GM19324 (cell line): ENCODE measurements around the gene PIGN.

Experiments used
- ATAC-seq: cut with Tn5 transposase; IDR thresholded peaks from one replicate; pipeline ENCODE4 v1.9.1; 2021; ENCODE audit warnings: mild to moderate bottlenecking, moderate library complexity; ENCODE audit not compliant: unreplicated experiment, low FRiP score

Gene PIGN

GRCh38 chr18:62186774-62187542 is at the start of gene PIGN, which contains the start of gene RELCH:
PIGN (minus strand) TSS chr18:62187056; CDS start chr18:62161353, 25,703 bp downstream.
RELCH (plus strand) TSS chr18:62187255; CDS start chr18:62187506, 251 bp downstream.
- ATAC-seq = peak; percentile 95

- no peak for ATAC-seq
These were observed 49.4 kb upstream of the PIGN start for GRCh38 chr18:62236252-62236651.

DNA sequence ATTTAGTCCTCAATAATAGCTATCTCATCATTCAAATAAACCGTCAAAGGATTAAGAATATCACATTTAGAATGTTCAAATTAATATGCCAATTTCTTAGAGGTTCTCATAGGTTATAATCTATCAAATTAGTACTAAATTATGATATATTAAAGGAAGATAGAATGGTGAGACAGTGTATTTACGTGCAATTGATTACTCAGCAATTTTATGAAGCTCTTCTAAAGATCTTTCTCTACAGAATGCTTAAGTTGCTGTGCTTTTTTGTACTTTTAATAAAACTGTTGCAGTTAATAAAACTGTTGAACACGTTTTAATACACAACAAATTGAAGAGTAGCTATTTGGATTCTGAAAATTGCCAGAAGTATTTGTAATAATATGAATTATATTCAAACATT is 39.2 kb upstream of the PIGN start:
- no peak for ATAC-seq

DNA sequence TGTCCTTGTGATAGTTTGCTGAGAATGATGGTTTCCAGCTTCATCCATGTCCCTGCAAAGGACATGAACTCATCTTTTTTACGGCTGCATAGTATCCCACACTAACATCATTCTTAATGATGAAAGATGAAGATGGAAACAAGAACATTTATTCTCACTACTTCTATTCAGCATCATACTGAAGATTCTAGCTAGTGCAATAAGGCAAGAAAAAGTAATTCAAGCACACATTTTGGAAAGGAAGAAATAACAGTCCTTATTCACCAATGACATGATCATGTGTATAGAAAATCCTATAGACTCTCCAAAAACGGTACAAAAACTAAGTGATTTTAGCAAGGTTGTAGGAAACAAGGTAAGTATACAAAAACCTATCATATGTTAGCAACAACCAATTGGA is 37.4 kb upstream of the PIGN start:
- no peak for ATAC-seq

DNA sequence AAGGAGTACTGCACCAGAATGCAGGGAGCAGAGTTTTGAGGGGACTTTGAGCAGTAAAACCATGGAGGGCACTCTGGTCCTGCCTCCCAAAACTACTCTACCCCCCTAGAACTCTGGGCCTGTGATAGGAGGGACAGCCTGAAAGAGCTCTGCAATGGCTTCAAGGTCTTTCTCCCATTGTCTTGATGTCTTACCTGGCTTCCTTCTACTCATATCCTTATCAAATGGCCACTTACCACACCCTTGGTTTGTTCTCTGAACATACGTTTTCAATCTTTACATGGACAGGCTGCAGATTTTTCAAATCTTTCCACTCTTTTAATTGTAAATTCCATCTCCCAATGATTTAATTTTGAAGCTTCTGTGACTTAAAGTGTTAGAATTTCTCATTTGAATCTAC is 27.9 kb upstream of the PIGN start:
- ATAC-seq = no peak

DNA sequence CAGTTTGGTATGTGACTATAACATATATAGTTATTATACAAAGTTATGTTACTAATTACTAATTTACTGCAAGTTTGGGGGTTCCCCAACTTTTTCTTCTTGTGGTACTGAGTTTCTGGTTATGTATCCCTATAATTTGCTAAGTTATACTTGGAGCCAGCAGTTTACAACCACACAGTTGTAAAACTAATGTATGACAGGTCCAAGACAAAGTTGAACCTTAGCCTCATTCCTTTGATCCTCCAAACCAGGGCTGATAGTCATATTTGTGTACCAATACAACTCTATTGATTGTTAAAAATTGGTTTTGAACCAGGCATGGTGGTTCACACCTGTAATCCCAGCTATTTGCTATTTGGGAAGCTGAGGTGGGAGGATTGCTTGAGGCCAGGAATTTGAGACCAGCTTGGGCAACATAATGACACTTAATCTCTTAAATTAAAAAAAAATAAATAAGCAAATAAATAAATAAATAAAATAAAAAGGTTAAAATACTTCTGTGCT is 24.5 kb upstream of the PIGN start:
- ATAC-seq = no peak

DNA sequence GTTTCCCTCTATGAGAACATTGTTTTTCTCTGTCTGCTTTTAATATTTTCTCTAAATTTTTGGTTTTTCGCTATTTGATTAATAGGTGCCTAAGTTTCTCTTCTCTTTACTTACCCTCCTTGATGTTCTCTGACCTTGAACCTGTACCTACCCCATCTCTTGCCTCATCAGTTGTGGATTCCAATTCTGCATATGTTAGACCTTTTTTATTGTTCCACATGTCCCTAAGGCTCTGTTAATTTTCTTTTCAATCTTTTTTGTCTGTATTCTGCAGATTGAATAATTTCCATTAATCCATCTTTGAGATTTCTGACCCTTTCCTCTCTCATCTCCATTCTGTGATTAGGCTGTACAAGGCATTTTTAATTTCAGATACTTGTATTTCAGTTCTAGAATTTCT is 23.3 kb upstream of the PIGN start:
- no peak for ATAC-seq

DNA sequence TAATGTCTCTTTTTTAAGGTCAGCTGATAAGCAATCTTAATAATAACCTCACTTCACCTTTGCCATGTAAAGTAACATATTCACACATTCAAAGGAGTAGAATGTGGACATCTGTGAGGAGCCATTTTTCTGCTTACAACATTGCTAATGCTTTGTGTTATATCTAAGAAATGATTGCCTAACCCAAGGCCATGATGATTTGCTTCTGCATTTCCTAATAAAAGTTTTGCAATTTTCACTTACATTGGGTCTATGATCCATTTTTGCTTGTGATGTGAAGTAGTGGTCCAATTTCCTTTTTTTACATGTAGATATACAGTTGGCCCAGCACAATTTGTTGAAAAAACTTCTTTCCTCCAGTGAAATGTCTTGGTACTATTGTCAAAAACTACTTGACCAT is 22.2 kb upstream of the PIGN start:
- ATAC-seq = no peak

- ATAC-seq = no peak
These were observed 19.7 kb upstream of the PIGN start for GRCh38 chr18:62206593-62206992.

DNA sequence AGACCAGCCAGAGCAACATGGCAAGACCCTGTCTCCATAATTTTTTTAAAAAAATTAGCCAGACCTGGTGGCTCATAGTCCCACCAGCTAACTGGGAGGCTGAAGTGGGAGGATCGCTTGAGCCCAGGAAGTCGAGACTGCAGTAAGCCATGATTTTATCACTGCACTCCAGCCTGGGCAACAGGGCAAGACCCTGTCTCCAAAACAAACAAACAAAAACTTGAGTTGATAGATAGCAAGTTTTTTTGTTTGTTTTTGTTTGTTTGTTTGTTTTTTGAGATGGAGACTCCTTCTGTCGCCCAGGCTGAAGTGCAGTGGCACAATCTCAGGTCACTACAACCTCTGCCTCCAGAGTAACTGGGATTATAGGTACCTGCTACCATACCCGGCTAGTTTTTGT is 19.0 kb upstream of the PIGN start:
- no peak for ATAC-seq

GRCh38 chr18:62201870-62202269 is 15.0 kb upstream of the PIGN start:
- no peak for ATAC-seq

DNA sequence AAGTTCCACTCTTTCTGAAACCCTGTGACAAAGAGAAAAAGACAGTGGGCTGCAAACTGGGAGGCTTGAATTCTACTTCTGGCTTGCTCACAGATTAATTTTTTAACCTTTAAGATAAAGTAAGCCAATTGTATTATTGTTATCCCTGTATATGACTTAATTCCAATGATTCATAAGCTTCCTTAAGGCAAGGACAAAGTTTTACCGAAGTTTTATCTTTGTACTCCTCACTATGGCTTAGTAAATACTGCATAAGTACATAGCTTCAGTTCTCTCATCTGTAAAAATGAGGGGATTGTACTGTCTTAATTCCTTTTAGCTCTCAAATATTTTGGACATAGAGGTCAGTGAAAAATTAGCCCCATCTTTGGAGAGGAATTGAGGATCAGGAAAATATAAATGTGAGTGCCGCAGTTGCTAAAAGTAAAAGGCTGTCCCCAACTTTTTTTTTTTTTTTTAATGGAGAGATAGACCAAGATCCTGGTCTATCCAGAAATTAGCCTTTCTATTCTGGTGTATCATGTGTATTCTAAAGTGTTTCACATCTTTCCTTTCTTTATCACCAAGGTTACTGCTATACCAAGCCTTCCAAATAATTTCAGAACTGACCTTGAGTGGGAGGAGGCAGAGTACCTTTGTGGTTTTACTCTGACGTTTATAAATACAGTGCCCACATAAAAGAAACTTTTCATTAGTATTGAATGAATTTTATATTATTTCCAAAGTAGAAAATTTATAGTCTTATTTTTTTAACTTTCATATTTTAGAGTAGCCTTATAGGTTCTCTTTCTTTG is 13.5 kb upstream of the PIGN start:
- ATAC-seq = no peak

- no peak for ATAC-seq
These were observed 12.8 kb upstream of the PIGN start for GRCh38 chr18:62199629-62200028.

DNA sequence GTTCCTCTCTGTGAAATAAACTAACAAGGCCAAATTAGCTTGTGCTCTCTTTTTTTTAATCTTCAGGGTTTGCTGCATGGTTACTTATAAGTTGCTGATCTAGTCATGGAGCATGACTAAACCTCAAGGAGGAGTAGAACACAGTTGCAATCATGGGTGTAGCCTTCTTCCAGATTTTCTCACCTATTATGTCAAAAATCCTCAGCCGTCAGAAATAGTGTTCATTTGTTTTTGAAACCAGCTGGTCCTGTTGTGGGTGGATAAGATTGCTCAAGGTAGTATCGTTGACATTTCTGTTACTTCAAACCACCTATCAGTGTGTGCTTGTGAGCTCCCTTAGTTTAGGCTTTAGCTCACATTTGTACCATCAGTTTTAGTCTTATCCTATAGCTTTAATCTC is 11.4 kb upstream of the PIGN start:
- ATAC-seq = no peak

- ATAC-seq = no peak
These were observed 10.1 kb upstream of the PIGN start for GRCh38 chr18:62196980-62197379.

DNA sequence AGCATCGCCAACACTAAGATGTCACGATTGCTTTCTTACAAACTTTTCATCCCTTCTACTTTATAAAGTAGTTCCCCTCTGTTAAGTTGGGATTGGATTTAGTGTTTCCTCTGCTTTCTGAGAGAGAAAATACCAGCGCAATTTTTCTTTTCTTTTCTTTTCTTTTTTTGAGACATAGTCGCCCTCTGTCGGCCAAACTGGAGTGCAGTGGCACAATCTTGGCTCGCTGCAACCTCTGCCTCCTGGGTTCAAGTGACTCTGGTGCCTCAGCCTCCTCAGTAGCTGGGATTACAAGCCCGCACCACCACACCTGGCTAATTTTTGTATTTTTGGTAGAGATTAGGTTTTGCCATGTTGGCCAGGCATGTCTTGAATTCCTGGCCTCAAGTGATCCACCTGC is 9.2 kb upstream of the PIGN start:
- ATAC-seq = no peak

GRCh38 chr18:62189208-62189607 is 2.4 kb upstream of the PIGN start:
- ATAC-seq = no peak

- peak; percentile 15 for ATAC-seq
These were observed 971 bp upstream of the PIGN start for GRCh38 chr18:62187543-62188510.

DNA sequence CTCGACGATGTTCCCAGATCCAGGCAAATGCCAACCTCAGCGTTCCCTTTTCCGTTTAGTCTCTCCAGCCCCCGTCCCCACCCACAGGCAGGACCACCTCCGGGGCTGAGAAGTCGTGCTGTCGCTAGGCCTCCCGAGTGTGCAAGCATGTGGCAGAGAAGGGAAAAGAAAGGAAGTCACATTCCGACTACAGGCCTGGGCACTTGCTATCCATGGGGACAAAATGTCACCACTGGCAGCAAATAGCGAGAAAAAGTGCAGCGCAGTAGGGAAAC is 420 bp downstream of the PIGN start:
- ATAC-seq = peak; percentile 12

DNA sequence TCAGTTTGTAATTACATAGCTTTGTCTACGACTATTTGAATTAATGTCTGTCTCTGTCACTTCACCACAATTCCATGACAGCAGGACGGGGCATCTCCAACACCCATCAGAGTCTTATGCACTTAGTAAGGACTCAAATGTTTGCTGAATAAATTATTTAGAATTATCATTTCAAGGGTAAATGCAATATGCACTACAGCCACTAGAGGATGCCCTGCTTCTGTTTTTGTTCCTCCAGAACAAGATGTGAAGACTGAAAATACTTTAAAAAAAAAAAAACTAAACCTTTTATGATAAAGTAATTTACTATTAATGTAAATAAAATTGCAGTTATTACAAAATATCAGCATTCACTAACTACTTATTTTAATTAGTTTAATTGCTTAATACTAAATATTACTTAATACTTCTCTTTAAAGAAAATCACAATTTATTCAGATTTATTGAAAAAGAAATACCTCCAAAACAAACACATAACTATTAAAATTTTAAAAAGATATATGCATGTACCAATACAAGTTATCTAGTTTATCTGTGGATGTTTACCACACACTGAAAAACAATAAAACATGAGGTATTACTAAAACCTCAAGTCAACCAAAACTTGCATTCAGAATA is 3.2 kb downstream of the PIGN start:
- no peak for ATAC-seq
